Mucosa of descending colon (tissue), 3 donors: ENCODE measurements around the gene CEP68. TPM values are rescaled to one million over a fixed set of nuclear protein-coding genes. Genes with fewer than 3 reads are reported as not detected.
A peak's percentile ranks its signal among the peaks of the same experiment; 100 is the strongest.

Source experiments
- ATAC-seq: fragments of 200-7000 bp; cut with Tn5 transposase; one replicate; pipeline ENCODE4 v1.9.1; 2020; ENCODE audit warnings: mild to moderate bottlenecking, moderate library complexity
- DNase-seq, 3 donors: peaks; one replicate each; pipeline ENCODE4 v3.0.0-alpha.2; 2020
- H3K36me3 ChIP-seq: fragments of 200-600 bp; one replicate; pipeline ENCODE4 v1.8.0; 2021; ENCODE audit warnings: low read depth, mild to moderate bottlenecking
- H3K4me1 ChIP-seq: fragments of 200-600 bp; one replicate; pipeline ENCODE4 v1.8.0; 2021; ENCODE audit warnings: low read depth, mild to moderate bottlenecking
- H3K4me3 ChIP-seq: fragments of 200-600 bp; one replicate; pipeline ENCODE4 v1.8.0; 2021; ENCODE audit warnings: mild to moderate bottlenecking
- H3K9me3 ChIP-seq: fragments of 200-600 bp; one replicate; pipeline ENCODE4 v1.8.0; 2021; ENCODE audit warnings: mild to moderate bottlenecking
- CTCF ChIP-seq: fragments of 200-600 bp; IDR thresholded peaks from one replicate; pipeline ENCODE4 v1.8.0; 2022; ENCODE audit warnings: antibody characterized with exemption, mild to moderate bottlenecking
- intact Hi-C, 2 donors: fragments of 100-400 bp; cut with DNase I in 1 of 2; cut with micrococcal nuclease in 1 of 2; formaldehyde crosslinking; loops; one replicate each; pipeline versions ENCODE4 v1.11.0 to v1.11.1; 2022; cut with DNase I, micrococcal nuclease
- total RNA-seq, 3 donors: library from RNA; stranded (reverse); fragmentation: NEBNext Ultra II Directional in 2 of 3; extraction: Animal tissue kit (Norgen Biotek cat#: 25700) in 2 of 3; gene quantifications; one replicate each; pipeline versions ENCODE4 v1.2.1 to v1.2.4, GENCODE V29; 2021 to 2023
- donor health status: DM: no; HTN: no; CAD: no; lungs with moderate emphysema.
- donor health status: DM: no; HTN: no; CAD: no.
- donor health status: DM: no; HTN: yes; CAD: no.

Gene CEP68
- total RNA-seq, 3 donors from 2014 or later = 8.9 to 30.9 (median 13.2) TPM

DNA sequence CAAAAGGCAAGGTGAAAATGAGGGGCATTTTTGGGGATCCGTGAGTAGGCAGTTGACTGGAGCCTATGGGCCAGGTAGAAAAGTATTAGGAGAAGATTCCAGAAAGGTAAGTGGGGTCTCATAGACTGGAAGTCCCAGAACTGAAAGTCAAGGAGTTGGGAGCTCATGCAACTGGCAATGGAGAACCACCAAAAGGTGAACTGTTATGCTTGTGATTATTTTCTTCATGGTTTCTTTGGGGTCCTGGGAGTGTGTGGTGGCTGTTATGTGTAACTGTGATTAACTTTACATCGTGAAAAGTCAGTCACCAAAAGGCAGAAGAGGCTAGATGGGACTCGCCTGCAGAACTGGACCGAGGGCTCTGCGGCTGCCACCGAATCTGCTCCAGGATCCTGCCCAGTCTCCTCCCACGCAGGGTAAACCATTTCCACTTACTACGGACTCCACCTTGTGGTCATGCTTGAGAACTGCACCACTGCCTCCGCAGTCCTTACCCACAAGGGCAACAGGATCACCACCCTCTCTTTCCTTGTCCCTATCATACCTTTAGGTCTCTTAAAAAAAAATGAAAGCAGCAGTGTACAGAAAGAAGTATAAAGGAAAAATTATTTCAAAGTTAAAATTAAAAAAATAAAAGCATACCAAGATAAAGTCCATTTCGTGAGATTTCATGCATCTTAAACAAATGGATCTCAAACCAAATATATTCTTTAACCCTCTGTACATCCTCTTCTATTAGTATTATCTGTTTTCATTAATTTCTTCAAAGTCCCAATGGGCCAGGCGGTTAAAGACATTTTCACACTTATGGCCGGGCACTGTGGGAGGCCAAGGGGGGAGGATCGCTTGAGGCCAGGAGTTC lies 15.6 kb upstream of the CEP68 start:
- Histone ChIP-seq H3K9me3 (peaks cover 13% of the 10 kb centered on the region), H3K36me3 (no peaks in the 10 kb centered on the region), H3K4me3 (no peak overlapping the region), H3K4me1 (no peaks in the 10 kb centered on the region)
- peak; percentile 93 for TF ChIP-seq CTCF
- intact Hi-C loops = loop anchor here (2.0 to 5.0 kb wide), 2 partner anchors 123 to 124 kb away; no protein-coding TSS in a partner anchor
- peak; percentile 99 for ATAC-seq
- DNase-seq = peak; percentile 82 to 94 (median 86)

- DNase-seq (no peak), ATAC-seq (no peak)
- no peak for TF ChIP-seq CTCF
- no peaks in the 10 kb centered on the region for H3K4me1 ChIP-seq
- no peaks in the 10 kb centered on the region for H3K36me3 ChIP-seq
- peaks cover 13% of the 10 kb centered on the region for H3K9me3 ChIP-seq
- intact Hi-C loops = loop anchor here in 1 of 2 donors (5.0 kb wide), 1 partner anchor 126 kb away; no protein-coding TSS in a partner anchor
- no peak overlapping the region for H3K4me3 ChIP-seq
Observed at GRCh38 chr2:65043001-65043400, 13.2 kb upstream of the CEP68 start.

- no peaks in the 10 kb centered on the region for H3K36me3 ChIP-seq
- no peak overlapping the region for H3K4me3 ChIP-seq
- intact Hi-C loops = loop anchor here in 1 of 2 donors (5.0 kb wide), 1 partner anchor 127 kb away; no protein-coding TSS in a partner anchor
- H3K4me1 ChIP-seq = no peaks in the 10 kb centered on the region
- DNase-seq (no peak), ATAC-seq (no peak)
- no peak for TF ChIP-seq CTCF
- peaks cover 13% of the 10 kb centered on the region for H3K9me3 ChIP-seq
Observed at GRCh38 chr2:65044097-65044735, 12.0 kb upstream of the CEP68 start.

DNA sequence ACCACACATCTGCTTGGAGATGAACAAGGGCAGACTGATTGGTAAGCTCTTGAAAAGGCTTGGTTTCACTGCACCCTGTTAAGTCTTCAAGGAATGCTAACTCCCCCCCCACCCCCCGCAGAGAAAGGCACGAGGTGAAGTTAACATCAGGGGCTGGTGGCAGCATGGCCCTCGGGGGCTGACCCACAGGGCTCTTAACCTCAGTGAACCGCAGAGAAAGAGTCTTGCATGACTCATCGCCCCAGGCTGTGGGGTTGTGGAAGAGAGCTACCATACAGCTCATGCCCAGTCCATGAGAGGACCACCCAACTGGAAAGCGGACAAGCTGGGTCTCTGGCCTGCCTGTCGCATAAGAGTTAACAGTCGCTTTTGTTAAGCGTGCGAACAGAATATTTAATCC lies 10.6 kb upstream of the CEP68 start:
- intact Hi-C loops = no loop called here
- TF ChIP-seq CTCF = no peak
- peaks cover 13% of the 10 kb centered on the region for H3K9me3 ChIP-seq
- ATAC-seq = no peak
- no peaks in the 10 kb centered on the region for H3K36me3 ChIP-seq
- no peak for DNase-seq
- no peaks in the 10 kb centered on the region for H3K4me1 ChIP-seq
- no peak overlapping the region for H3K4me3 ChIP-seq

- Histone ChIP-seq H3K4me3 (no peak overlapping the region), H3K9me3 (peaks cover 13% of the 10 kb centered on the region), H3K36me3 (no peaks in the 10 kb centered on the region), H3K4me1 (no peaks in the 10 kb centered on the region)
- TF ChIP-seq CTCF = no peak
- DNase-seq (no peak), ATAC-seq (no peak)
- intact Hi-C loops = no loop called here
Observed at GRCh38 chr2:65046633-65047407, 9.4 kb upstream of the CEP68 start.
